HG03378 (cell line): ENCODE results near the gene OR2H1.

Source experiments
- ATAC-seq: cut with Tn5 transposase; IDR thresholded peaks from one replicate; pipeline ENCODE4 v1.9.1; 2021; ENCODE audit warnings: mild to moderate bottlenecking, moderate library complexity; ENCODE audit not compliant: unreplicated experiment

Gene OR2H1

DNA sequence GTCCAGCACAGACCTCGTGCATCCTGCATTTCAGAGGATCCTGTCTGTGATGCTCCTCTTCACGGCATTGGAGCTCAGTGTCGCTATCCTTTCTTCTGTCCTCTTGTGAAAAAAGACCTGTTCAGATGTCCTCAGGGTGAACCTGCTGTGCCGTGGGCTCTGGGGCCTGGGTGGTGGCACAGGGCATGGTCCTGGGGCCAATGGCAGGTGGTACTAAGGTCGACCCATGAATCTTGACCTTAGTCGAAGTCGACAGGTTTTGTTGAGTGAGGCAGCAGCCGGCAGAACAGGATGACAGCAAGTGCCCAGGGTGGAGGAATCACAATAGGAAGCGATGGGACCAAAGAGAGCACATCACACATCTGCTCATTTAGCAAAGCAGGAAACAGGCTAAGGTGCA lies 52.8 kb downstream of the OR2H1 start:
- no peak for ATAC-seq

DNA sequence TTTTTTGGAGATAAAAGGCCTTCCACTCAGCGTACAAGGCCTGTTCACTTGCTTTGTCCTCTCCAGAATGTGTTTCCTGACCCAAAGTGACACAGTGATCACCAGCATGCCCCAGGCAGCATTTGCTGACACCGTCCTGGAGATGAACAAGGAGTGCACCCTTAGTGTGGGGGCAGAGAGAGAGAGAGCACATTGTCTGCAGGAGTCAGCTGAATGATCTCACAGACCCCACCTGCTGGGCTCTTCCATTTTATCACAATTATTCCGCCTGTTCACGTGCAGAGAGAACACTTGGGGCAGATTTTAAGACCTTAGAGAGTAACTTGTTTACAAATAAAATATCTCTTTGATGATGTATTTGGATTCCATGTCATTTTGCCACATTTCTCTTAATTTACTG lies 53.2 kb downstream of the OR2H1 start:
- ATAC-seq: no peak

DNA sequence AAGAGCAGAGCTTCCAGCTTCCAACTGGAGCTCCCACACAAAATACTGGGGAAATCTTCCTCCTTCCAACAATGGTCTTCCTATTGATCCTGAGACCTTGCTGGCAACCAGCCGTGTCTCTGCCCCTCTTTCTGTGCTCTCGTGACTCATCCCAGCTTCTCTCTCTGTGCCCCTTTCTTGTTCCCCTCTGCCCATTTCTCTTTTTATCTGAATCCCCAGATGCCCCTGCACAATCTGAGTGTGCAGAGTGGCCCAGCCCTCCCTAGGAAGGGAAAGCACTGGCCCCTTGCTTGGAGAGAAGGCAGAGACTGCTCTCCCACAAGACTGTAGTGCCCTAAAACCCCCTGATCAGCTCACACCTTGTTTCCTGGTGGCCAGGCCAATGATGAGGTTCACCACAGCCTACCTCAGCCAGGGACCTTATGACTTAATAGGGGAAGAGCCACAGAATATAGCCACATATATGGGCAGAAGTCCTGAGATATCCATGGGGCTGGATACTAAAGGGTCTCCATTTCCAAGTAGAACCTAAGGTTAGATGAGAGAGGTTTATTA lies 53.9 kb downstream of the OR2H1 start:
- ATAC-seq: no peak
